Astrocyte (in vitro differentiated cells and primary cell): Measurements from ENCODE around the gene BCO2. TPM values are rescaled to one million over a fixed set of nuclear protein-coding genes. Genes with fewer than 3 reads are reported as not detected.
"Not testable (repeated sequence)": the region's sequence is repeated elsewhere in the genome, so short reads cannot be mapped to it uniquely, and the experiment has no call there.

Source experiments
- DNase-seq: peaks from one replicate; pipeline ENCODE4 v3.0.0-alpha.2; 2010; ENCODE audit warnings: low read depth
- FAIRE-seq: peaks from 2 replicates; lab custom pipeline; 2011; peaks lifted over from hg19 to GRCh38; lab: Jason Lieb, UNC
- H2AFZ ChIP-seq: 2 replicates; pipeline ENCODE4 v1.6.0; 2012; ENCODE audit warnings: low read depth, low read length, inconsistent platforms
- H3K27ac ChIP-seq: 2 replicates; pipeline ENCODE4 v1.5.1; 2011; ENCODE audit warnings: low read depth, low read length, inconsistent platforms
- H3K27me3 ChIP-seq: 2 replicates; pipeline ENCODE4 v1.6.0; 2011; ENCODE audit warnings: low read length, inconsistent platforms; ENCODE audit not compliant: insufficient read depth
- H3K36me3 ChIP-seq: 2 replicates; pipeline ENCODE4 v1.5.1; 2011; ENCODE audit warnings: low read length, inconsistent platforms; ENCODE audit not compliant: insufficient read depth
- H3K4me1 ChIP-seq: 2 replicates; pipeline ENCODE4 v1.5.1; 2011; ENCODE audit warnings: low read length, inconsistent platforms; ENCODE audit not compliant: insufficient read depth
- H3K4me2 ChIP-seq: 2 replicates; pipeline ENCODE4 v1.6.0; 2012; ENCODE audit warnings: low read length, inconsistent platforms
- H3K4me3 ChIP-seq: 2 replicates; pipeline ENCODE4 v1.5.1; 2011; ENCODE audit warnings: low read depth, mild to moderate bottlenecking, low read length, inconsistent platforms; ENCODE audit not compliant: insufficient read depth
- H3K79me2 ChIP-seq: 2 replicates; pipeline ENCODE4 v1.6.0; 2012; ENCODE audit warnings: mild to moderate bottlenecking, low read length, inconsistent platforms; ENCODE audit not compliant: insufficient read depth
- H3K9ac ChIP-seq: 2 replicates; pipeline ENCODE4 v1.6.0; 2012; ENCODE audit warnings: mild to moderate bottlenecking, low read length, inconsistent platforms
- H3K9me3 ChIP-seq: 2 replicates; pipeline ENCODE4 v1.5.1; 2012; ENCODE audit warnings: low read depth, mild to moderate bottlenecking, low read length, inconsistent platforms; ENCODE audit not compliant: insufficient read depth
- H4K20me1 ChIP-seq: 2 replicates; pipeline ENCODE4 v1.6.0; 2012; ENCODE audit warnings: low read length, inconsistent platforms; ENCODE audit not compliant: insufficient read depth
- H3K27ac Mint-ChIP-seq: one replicate; pipeline ENCODE4 v1.8.0; 2021; ENCODE audit warnings: mild to moderate bottlenecking, mixed read lengths; ENCODE audit not compliant: unreplicated experiment
- H3K27me3 Mint-ChIP-seq: one replicate; pipeline ENCODE4 v1.8.0; 2021; ENCODE audit warnings: low read depth, mixed read lengths; ENCODE audit not compliant: unreplicated experiment
- H3K36me3 Mint-ChIP-seq: one replicate; pipeline ENCODE4 v1.8.0; 2021; ENCODE audit warnings: low read depth, mixed read lengths; ENCODE audit not compliant: unreplicated experiment
- H3K4me1 Mint-ChIP-seq: one replicate; pipeline ENCODE4 v1.8.0; 2021; ENCODE audit warnings: low read depth, mixed read lengths; ENCODE audit not compliant: unreplicated experiment
- H3K4me3 Mint-ChIP-seq: one replicate; pipeline ENCODE4 v1.8.0; 2021; ENCODE audit warnings: mild to moderate bottlenecking, moderate library complexity, mixed read lengths; ENCODE audit not compliant: unreplicated experiment
- H3K9me3 Mint-ChIP-seq: one replicate; pipeline ENCODE4 v1.8.0; 2021; ENCODE audit warnings: mild to moderate bottlenecking, mixed read lengths; ENCODE audit not compliant: unreplicated experiment
- CTCF ChIP-seq: IDR thresholded peaks from 2 replicates; pipeline ENCODE4 v1.5.1; 2011; ENCODE audit warnings: low read depth, mild to moderate bottlenecking, inconsistent platforms, low read length, moderate library complexity; ENCODE audit not compliant: insufficient read depth
- EZH2 ChIP-seq: IDR thresholded peaks from 2 replicates; pipeline ENCODE4 v1.6.1; 2012; ENCODE audit warnings: mild to moderate bottlenecking, low read length, inconsistent platforms; ENCODE audit not compliant: insufficient read depth
- total RNA-seq: library from RNA; stranded (reverse); gene quantifications from 2 replicates; pipeline ENCODE4 v1.2.1, GENCODE V29; 2021

Gene BCO2
- total RNA-seq, 1 donor from 2014 or later: 0.48 TPM

GRCh38 chr11:112182867-112183266, 7.6 kb downstream of the BCO2 start:
- no peak overlapping the region for H3K9ac ChIP-seq
- H3K27me3 Mint-ChIP-seq: peaks cover 10% of the 10 kb centered on the region
- TF ChIP-seq EZH2 (no peak), CTCF (no peak)
- no peaks in the 10 kb centered on the region for H3K36me3 Mint-ChIP-seq
- DNase-seq (no peak), FAIRE-seq (no peak)
- H3K9me3 Mint-ChIP-seq: peaks cover 2% of the 10 kb centered on the region
- no peak overlapping the region for H2AFZ ChIP-seq
- H3K4me1 ChIP-seq: no peaks in the 10 kb centered on the region
- no peaks in the 10 kb centered on the region for H3K27me3 ChIP-seq
- H4K20me1 ChIP-seq: no peaks in the 10 kb centered on the region
- no peak overlapping the region for H3K4me3 ChIP-seq
- no peak overlapping the region for H3K27ac Mint-ChIP-seq
- H3K79me2 ChIP-seq: no peaks in the 10 kb centered on the region
- no peaks in the 10 kb centered on the region for H3K36me3 ChIP-seq
- H3K27ac ChIP-seq: no peak overlapping the region
- H3K9me3 ChIP-seq: no peaks in the 10 kb centered on the region
- H3K4me2 ChIP-seq: no peak overlapping the region
- H3K4me1 Mint-ChIP-seq: no peaks in the 10 kb centered on the region
- no peak overlapping the region for H3K4me3 Mint-ChIP-seq

- H3K4me3 Mint-ChIP-seq: no peak overlapping the region
- Histone ChIP-seq H2AFZ (no peak overlapping the region), H3K4me3 (no peak overlapping the region), H3K9me3 (no peaks in the 10 kb centered on the region), H3K27ac (no peak overlapping the region), H3K79me2 (no peaks in the 10 kb centered on the region), H3K9ac (no peak overlapping the region), H3K4me1 (no peaks in the 10 kb centered on the region), H3K36me3 (no peaks in the 10 kb centered on the region), H3K4me2 (no peak overlapping the region), H4K20me1 (no peaks in the 10 kb centered on the region), H3K27me3 (no peaks in the 10 kb centered on the region)
- FAIRE-seq (no peak), DNase-seq (no peak)
- TF ChIP-seq CTCF (no peak), EZH2 (no peak)
- no peaks in the 10 kb centered on the region for H3K36me3 Mint-ChIP-seq
- H3K27ac Mint-ChIP-seq: no peak overlapping the region
- peaks cover 5% of the 10 kb centered on the region for H3K27me3 Mint-ChIP-seq
- H3K9me3 Mint-ChIP-seq: no peaks in the 10 kb centered on the region
- H3K4me1 Mint-ChIP-seq: no peaks in the 10 kb centered on the region
Observed at GRCh38 chr11:112185883-112186282, 10.6 kb downstream of the BCO2 start.

- no peaks in the 10 kb centered on the region for H3K4me1 ChIP-seq
- H3K27me3 ChIP-seq: no peaks in the 10 kb centered on the region
- no peaks in the 10 kb centered on the region for H3K36me3 ChIP-seq
- H3K9me3 Mint-ChIP-seq: no peaks in the 10 kb centered on the region
- H3K4me2 ChIP-seq: no peak overlapping the region
- no peaks in the 10 kb centered on the region for H3K36me3 Mint-ChIP-seq
- H3K4me1 Mint-ChIP-seq: no peaks in the 10 kb centered on the region
- H3K79me2 ChIP-seq: no peaks in the 10 kb centered on the region
- peaks cover 5% of the 10 kb centered on the region for H3K27me3 Mint-ChIP-seq
- H3K4me3 ChIP-seq: no peak overlapping the region
- no peak overlapping the region for H3K4me3 Mint-ChIP-seq
- TF ChIP-seq CTCF (no peak), EZH2 (no peak)
- no peak for FAIRE-seq
- no peak overlapping the region for H3K27ac ChIP-seq
- no peak overlapping the region for H3K9ac ChIP-seq
- no peak for DNase-seq
- H4K20me1 ChIP-seq: no peaks in the 10 kb centered on the region
- no peak overlapping the region for H2AFZ ChIP-seq
- H3K9me3 ChIP-seq: no peaks in the 10 kb centered on the region
- H3K27ac Mint-ChIP-seq: no peak overlapping the region
Observed at GRCh38 chr11:112186304-112186703, 11.0 kb downstream of the BCO2 start.

- not testable (repeated sequence) for FAIRE-seq, H3K4me3 Mint-ChIP-seq, H3K79me2 ChIP-seq, H3K9me3 Mint-ChIP-seq, DNase-seq, H3K9me3 ChIP-seq, H3K4me2 ChIP-seq, H3K27me3 ChIP-seq, H3K36me3 ChIP-seq, H3K36me3 Mint-ChIP-seq, H3K4me3 ChIP-seq, H3K4me1 Mint-ChIP-seq, H3K9ac ChIP-seq, H3K27ac ChIP-seq, H4K20me1 ChIP-seq, H3K4me1 ChIP-seq, H3K27ac Mint-ChIP-seq, H2AFZ ChIP-seq
- H3K27me3 Mint-ChIP-seq: peaks cover 12% of the 10 kb centered on the region
Observed at GRCh38 chr11:112195113-112195512, 19.8 kb downstream of the BCO2 start.
